Mesendoderm (in vitro differentiated cells): ENCODE data around the gene MYO1C. TPM values are rescaled to one million over a fixed set of nuclear protein-coding genes. Genes with fewer than 3 reads are reported as not detected.

Source experiments
- DNase-seq: peaks from one replicate; pipeline ENCODE4 v3.0.0; 2013
- H2AK5ac ChIP-seq: 2 replicates; pipeline ENCODE4 v1.6.1; 2013; ENCODE audit warnings: low read length, inconsistent platforms
- H2BK120ac ChIP-seq: 2 replicates; pipeline ENCODE4 v1.6.1; 2013; ENCODE audit warnings: low read depth, mild to moderate bottlenecking, low read length, moderate library complexity, mixed read lengths
- H2BK15ac ChIP-seq: replicated peaks from 2 replicates; pipeline ENCODE4 v1.6.1; 2013; ENCODE audit warnings: low read depth, mild to moderate bottlenecking, moderate library complexity
- H2BK5ac ChIP-seq: 2 replicates; pipeline ENCODE4 v1.6.1; 2013; ENCODE audit warnings: low read length, inconsistent platforms
- H3K18ac ChIP-seq: 2 replicates; pipeline ENCODE4 v1.6.1; 2013; ENCODE audit warnings: mild to moderate bottlenecking, low read length, mixed read lengths
- H3K23ac ChIP-seq: one replicate; pipeline ENCODE4 v1.6.1; 2013; ENCODE audit warnings: low read length
- H3K27ac ChIP-seq: 2 replicates; pipeline ENCODE4 v1.5.1; 2013; ENCODE audit warnings: low read depth, mild to moderate bottlenecking, inconsistent platforms, low read length, moderate library complexity
- H3K27me3 ChIP-seq: 2 replicates; pipeline ENCODE4 v1.6.1; 2013; ENCODE audit warnings: low read length, control low read depth, mild to moderate bottlenecking, inconsistent platforms; ENCODE audit not compliant: insufficient read depth, poor library complexity
- H3K36me3 ChIP-seq: 2 replicates; pipeline ENCODE4 v1.6.1; 2013; ENCODE audit warnings: low read length, inconsistent platforms; ENCODE audit not compliant: control insufficient read depth, insufficient read depth
- H3K4ac ChIP-seq: one replicate; pipeline ENCODE4 v1.6.1; 2013; ENCODE audit warnings: low read depth, mild to moderate bottlenecking, low read length, moderate library complexity
- H3K4me1 ChIP-seq: 2 replicates; pipeline ENCODE4 v1.6.1; 2013; ENCODE audit warnings: low read depth, low read length, inconsistent platforms; ENCODE audit not compliant: control insufficient read depth
- H3K4me2 ChIP-seq: 2 replicates; pipeline ENCODE4 v1.6.1; 2013; ENCODE audit warnings: low read length
- H3K4me3 ChIP-seq: 2 replicates; pipeline ENCODE4 v1.5.1; 2013; ENCODE audit warnings: mild to moderate bottlenecking, low read length
- H3K56ac ChIP-seq: one replicate; pipeline ENCODE4 v1.6.1; 2013; ENCODE audit warnings: low read length
- H3K79me1 ChIP-seq: 2 replicates; pipeline ENCODE4 v1.6.1; 2013; ENCODE audit warnings: low read length, inconsistent platforms
- H3K79me2 ChIP-seq: 2 replicates; pipeline ENCODE4 v1.6.1; 2013; ENCODE audit warnings: mild to moderate bottlenecking, low read length; ENCODE audit not compliant: control insufficient read depth, insufficient read depth
- H3K9ac ChIP-seq: 2 replicates; pipeline ENCODE4 v1.6.1; 2013; ENCODE audit warnings: low read length, inconsistent platforms
- H4K5ac ChIP-seq: one replicate; pipeline ENCODE4 v1.6.1; 2013; ENCODE audit warnings: low read length
- H4K8ac ChIP-seq: one replicate; pipeline ENCODE4 v1.6.1; 2013; ENCODE audit warnings: low read depth, mild to moderate bottlenecking, control low read depth, low read length, moderate library complexity
- WGBS: extraction: QIAGEN DNeasy Blood & Tissue Kit; methylation state at CpG from one replicate; pipeline ENCODE4 v1.1.7; 2013; ENCODE audit warnings: low lambda C conversion rate, missing lambda C conversion rate; ENCODE audit not compliant: insufficient coverage; ENCODE audit errors: extremely low coverage; 5-methylcytosine and 5-hydroxymethylcytosine counted together
- polyA plus RNA-seq, 2 experiments: library from polyadenylated mRNA; stranded (reverse); fragments of 200-250 nt; gene quantifications; one replicate each; pipeline ENCODE4 v1.2.3, GENCODE V29; 2013

MYO1C gene, protein sequence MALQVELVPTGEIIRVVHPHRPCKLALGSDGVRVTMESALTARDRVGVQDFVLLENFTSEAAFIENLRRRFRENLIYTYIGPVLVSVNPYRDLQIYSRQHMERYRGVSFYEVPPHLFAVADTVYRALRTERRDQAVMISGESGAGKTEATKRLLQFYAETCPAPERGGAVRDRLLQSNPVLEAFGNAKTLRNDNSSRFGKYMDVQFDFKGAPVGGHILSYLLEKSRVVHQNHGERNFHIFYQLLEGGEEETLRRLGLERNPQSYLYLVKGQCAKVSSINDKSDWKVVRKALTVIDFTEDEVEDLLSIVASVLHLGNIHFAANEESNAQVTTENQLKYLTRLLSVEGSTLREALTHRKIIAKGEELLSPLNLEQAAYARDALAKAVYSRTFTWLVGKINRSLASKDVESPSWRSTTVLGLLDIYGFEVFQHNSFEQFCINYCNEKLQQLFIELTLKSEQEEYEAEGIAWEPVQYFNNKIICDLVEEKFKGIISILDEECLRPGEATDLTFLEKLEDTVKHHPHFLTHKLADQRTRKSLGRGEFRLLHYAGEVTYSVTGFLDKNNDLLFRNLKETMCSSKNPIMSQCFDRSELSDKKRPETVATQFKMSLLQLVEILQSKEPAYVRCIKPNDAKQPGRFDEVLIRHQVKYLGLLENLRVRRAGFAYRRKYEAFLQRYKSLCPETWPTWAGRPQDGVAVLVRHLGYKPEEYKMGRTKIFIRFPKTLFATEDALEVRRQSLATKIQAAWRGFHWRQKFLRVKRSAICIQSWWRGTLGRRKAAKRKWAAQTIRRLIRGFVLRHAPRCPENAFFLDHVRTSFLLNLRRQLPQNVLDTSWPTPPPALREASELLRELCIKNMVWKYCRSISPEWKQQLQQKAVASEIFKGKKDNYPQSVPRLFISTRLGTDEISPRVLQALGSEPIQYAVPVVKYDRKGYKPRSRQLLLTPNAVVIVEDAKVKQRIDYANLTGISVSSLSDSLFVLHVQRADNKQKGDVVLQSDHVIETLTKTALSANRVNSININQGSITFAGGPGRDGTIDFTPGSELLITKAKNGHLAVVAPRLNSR
- polyA plus RNA-seq (2013, experiment 1 of 2), result 35.2 TPM
- polyA plus RNA-seq (2013, experiment 2 of 2), result 36.4 TPM

DNA sequence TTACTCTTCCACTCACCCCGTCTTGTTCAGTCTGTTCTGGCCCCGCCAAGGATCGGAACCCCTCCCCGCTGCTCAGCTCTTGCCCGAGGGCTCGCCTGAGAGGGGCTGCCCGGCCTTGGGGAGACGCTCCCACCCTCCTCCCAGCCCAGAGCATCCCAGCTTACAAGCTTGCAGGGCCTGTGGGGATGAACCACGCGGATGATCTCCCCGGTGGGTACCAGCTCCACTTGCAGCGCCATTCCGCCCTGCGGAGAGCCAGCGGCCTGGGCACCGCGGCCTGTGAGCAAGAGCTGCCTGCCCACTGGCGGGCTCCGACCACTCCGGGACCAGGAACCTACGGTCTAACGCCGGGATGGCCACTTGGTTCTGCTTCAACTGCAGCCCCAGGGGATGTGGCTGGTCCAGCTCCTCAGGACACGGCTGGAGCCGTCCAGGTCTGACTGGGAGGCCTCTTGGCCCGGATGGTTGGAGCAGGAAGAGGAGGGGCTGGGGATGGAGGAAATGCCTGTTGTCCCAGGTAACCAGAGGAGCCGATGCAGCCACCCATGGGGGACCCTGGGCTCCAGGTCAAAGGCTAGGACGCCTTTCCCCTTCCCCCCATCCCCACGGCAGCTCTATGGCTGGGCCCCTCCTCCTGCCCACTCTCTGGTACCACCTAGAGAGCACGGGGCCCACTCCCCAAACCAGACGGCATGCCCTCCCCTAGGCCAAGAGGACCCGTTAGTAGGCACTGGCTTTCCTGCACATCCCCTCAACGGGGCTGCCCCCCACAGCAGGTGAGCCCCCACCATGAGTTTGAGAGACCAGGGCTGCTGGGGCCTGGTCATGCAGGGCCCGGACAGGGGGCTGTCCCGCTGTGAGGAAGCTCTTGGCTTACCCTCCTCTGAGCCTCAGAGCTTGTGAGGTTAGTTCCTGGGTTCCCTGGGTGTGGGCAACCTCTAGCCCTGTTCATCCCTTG lies at the start of gene MYO1C:
Gene MYO1C, minus strand, starts transcription at position 438 of the 958 bp plus-strand sequence. Its CDS starts 199 bp downstream, at position 239.
- Histone ChIP-seq H4K5ac (no peak within 1 kb of the TSS), H3K4me3 (peak within 1 kb of the TSS; percentile 84), H2BK120ac (no peak within 1 kb of the TSS), H3K18ac (peak within 1 kb of the TSS; percentile 53), H3K4me1 (peaks cover 2% of the 10 kb centered on the region), H3K4me2 (peak within 1 kb of the TSS; percentile 85), H2BK5ac (no peak within 1 kb of the TSS), H4K8ac (no peak within 1 kb of the TSS), H3K79me2 (peaks cover 4% of the 10 kb centered on the region), H2AK5ac (peak within 1 kb of the TSS; percentile 55), H2BK15ac (no peak within 1 kb of the TSS), H3K4ac (peak within 1 kb of the TSS; percentile 66), H3K56ac (peak within 1 kb of the TSS; percentile 94), H3K9ac (peak within 1 kb of the TSS; percentile 98), H3K27me3 (no peaks in the 10 kb centered on the region), H3K23ac (peak within 1 kb of the TSS; percentile 56), H3K79me1 (peaks cover 3% of the 10 kb centered on the region), H3K36me3 (peaks cover 2% of the 10 kb centered on the region), H3K27ac (peak within 1 kb of the TSS; percentile 13)
- peak; percentile 62 for DNase-seq
- WGBS, result no CpG with 5 or more reads among the region's 35 CpGs

DNA sequence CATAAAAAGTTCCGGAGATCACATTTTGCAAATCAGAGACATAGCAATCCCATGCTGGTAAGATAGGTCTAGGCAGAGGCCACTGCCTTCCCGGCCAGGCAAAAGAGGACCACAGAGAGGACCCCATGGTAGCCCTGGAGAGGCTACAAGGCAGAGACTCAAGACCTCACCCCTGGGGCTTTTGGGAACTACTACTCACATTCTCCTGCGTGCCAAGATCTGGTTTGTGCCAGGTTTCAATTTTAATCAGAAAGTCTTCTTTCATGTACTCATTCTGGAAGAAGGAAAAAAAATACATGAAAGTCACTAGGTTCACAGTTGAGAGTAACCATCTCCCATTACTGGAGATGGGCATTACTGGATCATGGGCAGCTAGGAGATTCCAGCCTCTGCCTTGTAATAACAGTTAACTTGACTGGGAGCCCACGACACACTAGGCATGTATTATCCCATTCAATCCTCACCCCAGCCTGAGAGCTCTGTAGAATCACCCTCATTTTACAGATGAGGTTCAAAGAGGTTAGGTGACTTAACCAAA lies 49.0 kb upstream of the MYO1C start:
- no peak overlapping the region for H4K8ac ChIP-seq
- H2AK5ac ChIP-seq, result no peak overlapping the region
- no peak overlapping the region for H3K4me3 ChIP-seq
- no peak overlapping the region for H3K27ac ChIP-seq
- no peaks in the 10 kb centered on the region for H3K27me3 ChIP-seq
- H4K5ac ChIP-seq, result no peak overlapping the region
- no peak for DNase-seq
- H2BK15ac ChIP-seq, result no peak overlapping the region
- no peak overlapping the region for H3K4me2 ChIP-seq
- no peak overlapping the region for H3K9ac ChIP-seq
- peaks cover 9% of the 10 kb centered on the region for H3K36me3 ChIP-seq
- no peaks in the 10 kb centered on the region for H3K79me1 ChIP-seq
- no peaks in the 10 kb centered on the region for H3K4me1 ChIP-seq
- H3K18ac ChIP-seq, result no peak overlapping the region
- H3K56ac ChIP-seq, result no peak overlapping the region
- H2BK120ac ChIP-seq, result no peak overlapping the region
- no peak overlapping the region for H3K23ac ChIP-seq
- H3K79me2 ChIP-seq, result no peaks in the 10 kb centered on the region
- H3K4ac ChIP-seq, result no peak overlapping the region
- WGBS, result no CpG with 5 or more reads among the region's 4 CpGs
- no peak overlapping the region for H2BK5ac ChIP-seq

DNA sequence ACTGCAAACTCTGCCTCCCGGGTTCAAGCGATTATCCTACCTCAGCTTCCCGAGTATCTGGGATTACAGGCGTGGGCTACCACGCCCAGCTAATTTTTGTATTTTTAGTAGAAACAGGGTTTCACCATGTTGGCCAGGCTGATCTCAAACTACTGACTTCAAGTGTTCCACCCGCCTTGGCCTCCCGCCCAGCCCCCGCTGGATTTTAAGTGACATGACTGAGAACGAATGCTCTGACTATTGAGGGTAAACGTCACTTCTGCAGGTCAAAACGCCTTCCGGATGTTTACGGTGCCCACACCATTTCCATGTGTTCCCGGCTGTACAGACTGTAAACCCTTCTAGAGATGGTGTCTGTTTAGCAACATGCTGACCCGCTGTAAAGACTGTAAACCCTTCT lies 47.3 kb upstream of the MYO1C start:
- H4K8ac ChIP-seq, result no peak overlapping the region
- no CpG with 5 or more reads among the region's 15 CpGs for WGBS
- H3K56ac ChIP-seq, result no peak overlapping the region
- no peak overlapping the region for H3K23ac ChIP-seq
- no peak overlapping the region for H2BK15ac ChIP-seq
- H3K79me1 ChIP-seq, result no peaks in the 10 kb centered on the region
- no peak for DNase-seq
- H3K4me3 ChIP-seq, result no peak overlapping the region
- no peak overlapping the region for H4K5ac ChIP-seq
- H3K4me2 ChIP-seq, result no peak overlapping the region
- H3K27me3 ChIP-seq, result no peaks in the 10 kb centered on the region
- no peak overlapping the region for H3K9ac ChIP-seq
- H2BK5ac ChIP-seq, result no peak overlapping the region
- no peak overlapping the region for H3K18ac ChIP-seq
- no peak overlapping the region for H2AK5ac ChIP-seq
- H3K4ac ChIP-seq, result no peak overlapping the region
- no peak overlapping the region for H3K27ac ChIP-seq
- H3K4me1 ChIP-seq, result no peaks in the 10 kb centered on the region
- no peak overlapping the region for H2BK120ac ChIP-seq
- H3K79me2 ChIP-seq, result no peaks in the 10 kb centered on the region
- peaks cover 9% of the 10 kb centered on the region for H3K36me3 ChIP-seq

DNA sequence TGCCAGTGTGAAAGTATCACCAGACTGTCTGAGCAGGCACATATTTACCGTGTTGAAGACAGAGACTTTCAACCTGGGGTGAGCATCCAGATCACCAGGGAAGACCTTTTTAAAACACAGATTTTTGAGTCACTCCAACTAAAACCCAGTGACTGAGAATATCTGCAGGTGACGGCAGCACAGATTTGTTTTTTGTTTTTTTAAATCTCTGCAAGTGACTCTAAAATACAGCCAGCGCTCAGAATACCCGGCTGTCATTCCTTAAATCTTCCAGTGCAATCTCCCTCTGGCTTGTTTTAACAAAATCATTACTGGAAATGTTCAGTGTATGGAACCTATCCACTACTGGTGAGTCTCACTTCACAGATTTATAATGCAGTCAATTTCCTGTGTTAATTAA lies 43.3 kb upstream of the MYO1C start:
- Histone ChIP-seq H2BK120ac (no peak overlapping the region), H2AK5ac (no peak overlapping the region), H3K18ac (no peak overlapping the region), H3K79me1 (no peaks in the 10 kb centered on the region), H3K4ac (no peak overlapping the region), H3K36me3 (peaks cover 7% of the 10 kb centered on the region), H3K23ac (no peak overlapping the region), H3K4me3 (no peak overlapping the region), H3K4me1 (no peaks in the 10 kb centered on the region), H3K27me3 (no peaks in the 10 kb centered on the region), H3K9ac (no peak overlapping the region), H4K5ac (no peak overlapping the region), H3K79me2 (no peaks in the 10 kb centered on the region), H3K56ac (no peak overlapping the region), H3K4me2 (no peak overlapping the region), H3K27ac (no peak overlapping the region), H2BK5ac (no peak overlapping the region), H4K8ac (no peak overlapping the region), H2BK15ac (no peak overlapping the region)
- DNase-seq, result no peak
- WGBS, result no CpG with 5 or more reads among the region's 4 CpGs
